ENCODE measurements around the gene KMT2D.

The KMT2D gene

DNA sequence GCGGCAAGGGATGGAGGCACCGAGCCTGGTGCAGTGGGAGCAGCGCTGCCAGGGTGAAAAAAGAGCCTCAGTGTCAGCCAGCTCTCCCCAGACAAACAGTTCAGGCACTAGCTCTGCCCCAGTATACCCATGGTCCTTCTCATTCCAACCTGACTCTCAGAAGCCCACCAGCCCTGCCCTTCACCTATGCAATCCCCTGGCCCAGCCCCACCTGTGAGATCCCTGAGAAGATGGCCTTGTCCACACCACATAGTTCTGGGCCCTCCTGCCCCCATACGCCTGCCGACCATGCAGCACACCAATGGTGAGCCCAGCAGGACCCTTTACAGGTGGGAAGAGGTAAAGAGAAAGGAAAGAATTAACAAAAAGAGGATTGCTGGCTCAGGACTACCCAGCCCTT lies 6.5 kb downstream of the KMT2D start:
- no peak for DNase-seq
- H3K36me3 ChIP-seq, result peaks cover 84% of the 10 kb centered on the region
- H3K9me3 ChIP-seq (ENCODE audit: severe bottlenecking), result no peaks in the 10 kb centered on the region
- TF ChIP-seq CTCF (IDR thresholded peaks at IDR 0.05; ENCODE audit: low read depth, low read length), result no peak
- no peak overlapping the region for H3K27ac ChIP-seq
- no peak overlapping the region for H3K4me3 ChIP-seq (ENCODE audit: low read depth, low read length)
- no peaks in the 10 kb centered on the region for H3K27me3 ChIP-seq (ENCODE audit: insufficient read depth, low read depth, severe bottlenecking)

GRCh38 chr12:49052451-49053208 lies 8.0 kb downstream of the KMT2D start:
- Histone ChIP-seq H3K27me3 (ENCODE audit: insufficient read depth, low read depth, severe bottlenecking) (no peaks in the 10 kb centered on the region), H3K9me3 (ENCODE audit: severe bottlenecking) (no peaks in the 10 kb centered on the region), H3K27ac (no peak overlapping the region), H3K36me3 (peaks cover 90% of the 10 kb centered on the region), H3K4me3 (ENCODE audit: low read depth, low read length) (no peak overlapping the region)
- TF ChIP-seq CTCF (IDR thresholded peaks at IDR 0.05; ENCODE audit: low read depth, low read length), result no peak
- no peak for DNase-seq

GRCh38 chr12:49051777-49052438 lies 8.7 kb downstream of the KMT2D start:
- Histone ChIP-seq H3K27me3 (ENCODE audit: insufficient read depth, low read depth, severe bottlenecking) (no peaks in the 10 kb centered on the region), H3K36me3 (peaks cover 90% of the 10 kb centered on the region), H3K27ac (no peak overlapping the region), H3K4me3 (ENCODE audit: low read depth, low read length) (no peak overlapping the region), H3K9me3 (ENCODE audit: severe bottlenecking) (no peaks in the 10 kb centered on the region)
- TF ChIP-seq CTCF (IDR thresholded peaks at IDR 0.05; ENCODE audit: low read depth, low read length), result no peak
- DNase-seq, result no peak

- Histone ChIP-seq H3K27ac (no peak overlapping the region), H3K36me3 (peaks cover 95% of the 10 kb centered on the region), H3K4me3 (ENCODE audit: low read depth, low read length) (no peak overlapping the region), H3K27me3 (ENCODE audit: insufficient read depth, low read depth, severe bottlenecking) (no peaks in the 10 kb centered on the region), H3K9me3 (ENCODE audit: severe bottlenecking) (no peaks in the 10 kb centered on the region)
- no peak for TF ChIP-seq CTCF (IDR thresholded peaks at IDR 0.05; ENCODE audit: low read depth, low read length)
- no peak for DNase-seq
Measured at GRCh38 chr12:49051373-49051764, 9.2 kb downstream of the KMT2D start.

GRCh38 chr12:49050507-49051372 lies 9.9 kb downstream of the KMT2D start:
- Histone ChIP-seq H3K27me3 (ENCODE audit: insufficient read depth, low read depth, severe bottlenecking) (no peaks in the 10 kb centered on the region), H3K9me3 (ENCODE audit: severe bottlenecking) (no peaks in the 10 kb centered on the region), H3K4me3 (ENCODE audit: low read depth, low read length) (no peak overlapping the region), H3K27ac (no peak overlapping the region), H3K36me3 (peaks cover 98% of the 10 kb centered on the region)
- TF ChIP-seq CTCF (IDR thresholded peaks at IDR 0.05; ENCODE audit: low read depth, low read length), result no peak
- no peak for DNase-seq

Data from WERI-Rb-1 (cell line).